HuH-7 (cell line): ENCODE data around the gene FRYL.
A peak's percentile ranks its signal among the peaks of the same experiment; 100 is the strongest.
"Not testable (repeated sequence)": the region's sequence is repeated elsewhere in the genome, so short reads cannot be mapped to it uniquely, and the experiment has no call there.

ENCODE experiments used
- DNase-seq: peaks from one replicate; pipeline ENCODE4 v3.0.0; 2011; ENCODE audit warnings: low spot score

The FRYL gene

GRCh38 chr4:48484494-48485168, 295.4 kb downstream of the FRYL start:
- no peak for DNase-seq

- no peak for DNase-seq
Observed at GRCh38 chr4:48483777-48484493, 296.1 kb downstream of the FRYL start.

- DNase-seq: peak; percentile 64
Observed at GRCh38 chr4:48483006-48483776, 296.9 kb downstream of the FRYL start, which contains the start of gene SLC10A4. TSS of gene SLC10A4 (plus strand) at chr4:48483343. CDS start at chr4:48483562, 219 bp downstream.

- no peak for DNase-seq
Observed at GRCh38 chr4:48481581-48481980, 298.5 kb downstream of the FRYL start.

- DNase-seq: no peak
Observed at GRCh38 chr4:48478273-48478672, 301.8 kb downstream of the FRYL start.

GRCh38 chr4:48475770-48476169, 304.3 kb downstream of the FRYL start:
- no peak for DNase-seq

GRCh38 chr4:48472794-48473193, 307.3 kb downstream of the FRYL start:
- no peak for DNase-seq

GRCh38 chr4:48470570-48470969, 309.5 kb downstream of the FRYL start:
- no peak for DNase-seq

- no peak for DNase-seq
Observed at GRCh38 chr4:48470137-48470536, 309.9 kb downstream of the FRYL start.

- DNase-seq: no peak
Observed at GRCh38 chr4:48467891-48468290, 312.2 kb downstream of the FRYL start.

GRCh38 chr4:48467442-48467841, 312.6 kb downstream of the FRYL start:
- DNase-seq: no peak

GRCh38 chr4:48462363-48462762, 317.7 kb downstream of the FRYL start:
- no peak for DNase-seq

GRCh38 chr4:48461000-48461399, 319.1 kb downstream of the FRYL start:
- DNase-seq: no peak

GRCh38 chr4:48454591-48454990, 325.5 kb downstream of the FRYL start:
- DNase-seq: no peak

GRCh38 chr4:48451656-48452055, 328.4 kb downstream of the FRYL start:
- DNase-seq: not testable (repeated sequence)

GRCh38 chr4:48450740-48451139, 329.3 kb downstream of the FRYL start:
- DNase-seq: no peak

GRCh38 chr4:48449151-48449550, 330.9 kb downstream of the FRYL start:
- DNase-seq: no peak
